IPS-NIHi7 (cell line): ENCODE data around the gene CDH4.
A peak's percentile ranks its signal among the peaks of the same experiment; 100 is the strongest.

Experiments
- DNase-seq: peaks from one replicate; pipeline ENCODE4 v3.0.0; 2012; ENCODE audit warnings: mixed read lengths; ENCODE audit errors: extremely low spot score

Gene CDH4

GRCh38 chr20:61251529-61252393 is at the start of gene CDH4:
Gene CDH4 (plus strand): TSS chr20:61252261.
- DNase-seq = peak; percentile 77

- no peak for DNase-seq
Observed at GRCh38 chr20:61203320-61203719, 48.7 kb upstream of the CDH4 start.

- DNase-seq = no peak
Observed at GRCh38 chr20:61204206-61204605, 47.9 kb upstream of the CDH4 start.

- DNase-seq = no peak
Observed at GRCh38 chr20:61205769-61206168, 46.3 kb upstream of the CDH4 start.

- no peak for DNase-seq
Observed at GRCh38 chr20:61210862-61211261, 41.2 kb upstream of the CDH4 start.

GRCh38 chr20:61217848-61218247 is 34.2 kb upstream of the CDH4 start:
- no peak for DNase-seq

GRCh38 chr20:61219021-61219431 is 33.0 kb upstream of the CDH4 start:
- DNase-seq = no peak

GRCh38 chr20:61220131-61220530 is 31.9 kb upstream of the CDH4 start:
- no peak for DNase-seq

- no peak for DNase-seq
Observed at GRCh38 chr20:61220626-61221325, 31.3 kb upstream of the CDH4 start.

GRCh38 chr20:61222699-61223098 is 29.4 kb upstream of the CDH4 start:
- DNase-seq = no peak

- DNase-seq = no peak
Observed at GRCh38 chr20:61223121-61223520, 28.9 kb upstream of the CDH4 start.

- DNase-seq = no peak
Observed at GRCh38 chr20:61230166-61230565, 21.9 kb upstream of the CDH4 start.

- DNase-seq = no peak
Observed at GRCh38 chr20:61233590-61233989, 18.5 kb upstream of the CDH4 start.

- DNase-seq = no peak
Observed at GRCh38 chr20:61234224-61234890, 17.7 kb upstream of the CDH4 start.

- no peak for DNase-seq
Observed at GRCh38 chr20:61236713-61237112, 15.3 kb upstream of the CDH4 start.

- DNase-seq = no peak
Observed at GRCh38 chr20:61238813-61239212, 13.2 kb upstream of the CDH4 start.

GRCh38 chr20:61240814-61241213 is 11.2 kb upstream of the CDH4 start:
- no peak for DNase-seq

- DNase-seq = no peak
Observed at GRCh38 chr20:61244213-61244612, 7.8 kb upstream of the CDH4 start.

GRCh38 chr20:61246269-61246668 is 5.8 kb upstream of the CDH4 start:
- no peak for DNase-seq

GRCh38 chr20:61249626-61250025 is 2.4 kb upstream of the CDH4 start:
- no peak for DNase-seq

- DNase-seq = no peak
Observed at GRCh38 chr20:61252601-61253263, 671 bp downstream of the CDH4 start.

GRCh38 chr20:61253264-61253639 is 1.2 kb downstream of the CDH4 start:
- peak; percentile 65 for DNase-seq
